B cell (primary cell): ENCODE data around the gene TKTL1. TPM values are rescaled to one million over a fixed set of nuclear protein-coding genes. Genes with fewer than 3 reads are reported as not detected.
"Not testable (repeated sequence)": the region's sequence is repeated elsewhere in the genome, so short reads cannot be mapped to it uniquely, and the experiment has no call there.

Experiments
- ATAC-seq: fragments of 200-7000 bp; cut with Tn5 transposase; one replicate; pipeline ENCODE4 v1.10.0; 2021; ENCODE audit warnings: low read depth, mild to moderate bottlenecking, moderate number of reproducible peaks, moderate library complexity
- CTCF ChIA-PET: fragments of 350-600 bp; sonication (Branson Sonifier 250); formaldehyde crosslinking; loops from one replicate; lab custom pipeline; 2021; ENCODE audit warnings: antibody characterized with exemption, inconsistent platforms; lab: Charles Lee
- POLR2A ChIA-PET: fragments of 350-600 bp; sonication (Branson Sonifier 250); formaldehyde crosslinking; loops from one replicate; lab custom pipeline; 2021; ENCODE audit warnings: antibody characterized with exemption; lab: Charles Lee
- DNase-seq: peaks from one replicate; pipeline ENCODE4 v3.0.0; 2013
- H2AFZ ChIP-seq: 2 replicates; pipeline ENCODE4 v1.6.1; 2012; ENCODE audit warnings: mild to moderate bottlenecking, low read depth, low read length; ENCODE audit not compliant: insufficient read depth, poor library complexity, severe bottlenecking
- H3K27ac ChIP-seq, 2 donors: 1 replicate in 1 of 2; 2 replicates in 1 of 2; pipeline ENCODE4 v1.5.1; 2012 to 2013; ENCODE audit warnings: low read length in 2 of 2, mild to moderate bottlenecking in 2 of 2, moderate library complexity in 1 of 2
- H3K27me3 ChIP-seq, 4 experiments: fragments of 200-600 bp in 1 of 4; sonication (generic) in 1 of 4; replicated peaks in 1 of 4; 1 replicate in 2 of 4; 2 replicates in 2 of 4; pipeline versions ENCODE4 v1.6.1 to v1.7.0; 2013 to 2016; ENCODE audit warnings: low read length in 3 of 4, mild to moderate bottlenecking in 2 of 4, mixed read lengths in 1 of 4, moderate library complexity in 1 of 4; ENCODE audit not compliant: insufficient read depth in 4 of 4, control insufficient read depth in 3 of 4; ENCODE audit errors: control extremely low read depth in 1 of 4
- H3K36me3 ChIP-seq, 2 experiments: replicated peaks in 1 of 2; 1 replicate in 1 of 2; 2 replicates in 1 of 2; pipeline versions ENCODE4 v1.6.1 to v1.7.1; 2013; ENCODE audit warnings: low read length in 1 of 2; ENCODE audit not compliant: insufficient read depth in 2 of 2, control insufficient read depth in 1 of 2; ENCODE audit errors: control extremely low read depth in 1 of 2, extremely low read depth in 1 of 2
- H3K4me1 ChIP-seq, 2 donors: fragments of 200-600 bp in 1 of 2; sonication (generic) in 1 of 2; 1 replicate in 1 of 2; 2 replicates in 1 of 2; pipeline versions ENCODE4 v1.5.1 to v1.6.1; 2013 to 2017; ENCODE audit warnings: low read length in 2 of 2; ENCODE audit not compliant: control insufficient read depth in 2 of 2, insufficient read depth in 2 of 2
- H3K4me2 ChIP-seq: replicated peaks from 2 replicates; pipeline ENCODE3; 2012; ENCODE audit warnings: mild to moderate bottlenecking, low read depth, low read length; ENCODE audit not compliant: poor library complexity, severe bottlenecking
- H3K4me3 ChIP-seq, 5 experiments: fragments of 200-600 bp in 1 of 5; sonication (generic) in 1 of 5; 1 replicate in 3 of 5; 2 replicates in 2 of 5; pipeline versions ENCODE4 v1.5.1 to v1.7.0; 2011 to 2016; ENCODE audit warnings: low read length in 4 of 5, mild to moderate bottlenecking in 4 of 5, low read depth in 2 of 5, control low read depth in 1 of 5, moderate library complexity in 1 of 5; ENCODE audit not compliant: insufficient read depth in 1 of 5; ENCODE audit errors: control extremely low read depth in 1 of 5, extremely low read depth in 1 of 5
- H3K79me2 ChIP-seq: fragments of 200-600 bp; sonication (generic); one replicate; pipeline ENCODE4 v1.6.0; 2016; ENCODE audit warnings: low read length; ENCODE audit not compliant: control insufficient read depth, insufficient read depth
- H3K9ac ChIP-seq: fragments of 200-600 bp; sonication (generic); 2 replicates; pipeline ENCODE4 v1.6.1; 2017; ENCODE audit warnings: mild to moderate bottlenecking, low read length, moderate library complexity
- H3K9me3 ChIP-seq, 3 donors: one replicate each; pipeline versions ENCODE4 v1.6.1 to v1.7.1; 2013; ENCODE audit warnings: low read length in 2 of 3; ENCODE audit not compliant: control insufficient read depth in 2 of 3, insufficient read depth in 1 of 3; ENCODE audit errors: control extremely low read depth in 1 of 3
- H4K20me1 ChIP-seq: 2 replicates; pipeline ENCODE4 v1.6.0; 2012; ENCODE audit warnings: mild to moderate bottlenecking, low read length; ENCODE audit not compliant: insufficient read depth, control insufficient read depth, poor library complexity, severe bottlenecking
- H3K27ac Mint-ChIP-seq: one replicate; pipeline ENCODE4 v1.8.0; 2021; ENCODE audit warnings: mixed read lengths
- H3K27me3 Mint-ChIP-seq: one replicate; pipeline ENCODE4 v1.8.0; 2021; ENCODE audit warnings: mixed read lengths
- H3K4me1 Mint-ChIP-seq: one replicate; pipeline ENCODE4 v1.8.0; 2021; ENCODE audit warnings: mixed read lengths
- H3K4me3 Mint-ChIP-seq: one replicate; pipeline ENCODE4 v1.8.0; 2021; ENCODE audit warnings: mixed read lengths
- H3K9me3 Mint-ChIP-seq: one replicate; pipeline ENCODE4 v1.8.0; 2022; ENCODE audit warnings: mixed read lengths; ENCODE audit not compliant: insufficient read depth
- WGBS: methylation state at CpG from one replicate; pipeline ENCODE4 v1.1.5; 2013; ENCODE audit warnings: missing lambda C conversion rate; ENCODE audit not compliant: insufficient coverage; 5-methylcytosine and 5-hydroxymethylcytosine counted together
- intact Hi-C: fragments of 100-400 bp; cut with micrococcal nuclease; formaldehyde crosslinking; loops from one replicate; pipeline ENCODE4 v1.10.0; 2022
- polyA plus RNA-seq: library from polyadenylated mRNA; depleted of rRNA; stranded (reverse); fragments of >200 nt; gene quantifications from 2 replicates; pipeline ENCODE4 v1.2.3, GENCODE V29; 2012
- total RNA-seq, 2 donors: library from RNA; stranded (reverse); fragments of 120-200 nt in 1 of 2; gene quantifications; 1 replicate in 1 of 2; 2 replicates in 1 of 2; pipeline versions ENCODE4 v1.2.3 to v1.2.4, GENCODE V29; 2013 to 2022

Gene TKTL1
- total and polyA plus RNA-seq, 2 donors (not counting 1 experiment from before 2014, with no cell fraction given) = 0.18 to 0.96 TPM

DNA sequence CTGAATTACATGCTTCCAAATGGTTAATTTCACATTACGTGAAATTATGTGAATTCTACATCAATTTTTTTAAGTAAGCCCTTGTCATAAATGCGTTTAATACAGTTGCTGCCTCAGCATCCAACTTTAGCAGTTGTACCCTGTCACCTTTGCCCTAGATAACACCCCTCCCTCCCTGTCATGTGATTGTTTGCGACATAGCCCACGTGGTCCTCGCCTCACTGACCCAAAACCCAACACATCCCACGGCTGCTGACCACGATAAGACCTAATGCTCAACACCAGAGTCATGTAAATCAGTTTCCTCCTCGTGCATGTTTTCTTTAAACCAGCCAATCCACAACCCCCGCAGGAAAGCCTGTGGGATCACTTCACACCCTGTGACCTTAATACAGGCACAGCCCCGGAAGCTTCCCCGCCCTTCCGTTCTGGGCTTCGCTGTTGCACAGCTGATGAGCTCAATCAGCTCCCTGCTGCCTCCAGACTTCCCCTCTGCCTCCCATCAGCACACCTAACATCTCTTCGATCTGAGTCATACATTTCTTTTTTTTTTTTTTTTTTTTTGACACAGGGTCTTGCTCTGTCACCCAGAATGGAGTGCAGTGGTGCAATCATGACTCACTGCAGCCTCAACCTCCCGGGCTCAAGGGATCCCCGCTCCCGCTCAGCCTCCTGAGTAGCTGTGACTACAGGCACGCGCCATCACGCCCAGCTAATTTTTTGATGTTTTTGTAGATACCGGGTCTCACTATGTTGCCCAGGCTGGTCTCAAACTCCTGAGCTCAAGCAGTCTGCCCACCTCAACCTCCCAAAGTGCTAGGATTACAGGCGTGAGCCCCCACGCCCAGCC is 10.9 kb upstream of the TKTL1 start:
- H3K4me1 Mint-ChIP-seq, DNase-seq, intact Hi-C loops, H3K27me3 ChIP-seq, H3K36me3 ChIP-seq, H2AFZ ChIP-seq, H4K20me1 ChIP-seq, H3K9me3 Mint-ChIP-seq, H3K4me3 Mint-ChIP-seq, CTCF ChIA-PET, H3K79me2 ChIP-seq, H3K4me1 ChIP-seq, H3K27ac Mint-ChIP-seq, H3K9ac ChIP-seq, POLR2A ChIA-PET, H3K9me3 ChIP-seq, H3K27ac ChIP-seq, H3K4me2 ChIP-seq, H3K27me3 Mint-ChIP-seq, H3K4me3 ChIP-seq: not testable (repeated sequence)
- ATAC-seq = peak; percentile 92
- no CpG with 5 or more reads among the region's 23 CpGs for WGBS

DNA sequence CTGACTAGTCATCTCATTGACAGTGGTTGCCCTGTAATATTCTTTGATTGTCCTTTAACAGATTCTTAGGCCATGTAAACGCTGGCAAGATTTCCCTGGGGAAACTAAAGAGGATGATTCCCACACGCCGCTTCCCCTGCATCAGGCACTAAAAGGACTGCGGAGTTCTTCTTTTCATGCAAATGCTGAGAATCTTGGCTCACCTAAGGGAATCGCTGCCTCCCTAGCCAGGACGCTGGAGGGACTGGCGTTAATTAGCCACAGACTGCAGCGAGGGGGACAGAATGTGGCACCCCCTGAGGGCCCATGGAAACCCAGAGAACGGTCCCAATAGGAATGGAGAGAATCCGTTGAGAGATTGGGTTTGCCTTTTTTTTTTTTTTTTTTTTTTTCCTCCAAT is 9.2 kb upstream of the TKTL1 start:
- H3K27me3 ChIP-seq, POLR2A ChIA-PET, H3K4me3 Mint-ChIP-seq, H3K9me3 Mint-ChIP-seq, H3K27ac Mint-ChIP-seq, H3K79me2 ChIP-seq, H3K9me3 ChIP-seq, CTCF ChIA-PET, H3K27me3 Mint-ChIP-seq, intact Hi-C loops, DNase-seq, H3K4me1 Mint-ChIP-seq, H3K9ac ChIP-seq, H3K4me2 ChIP-seq, H4K20me1 ChIP-seq, H2AFZ ChIP-seq, H3K36me3 ChIP-seq, H3K27ac ChIP-seq, H3K4me3 ChIP-seq, H3K4me1 ChIP-seq, ATAC-seq: not testable (repeated sequence)
- no CpG with 5 or more reads among the region's 10 CpGs for WGBS
